ENCODE measurements around the gene ATP6V0D1.
A peak's percentile ranks its signal among the peaks of the same experiment; 100 is the strongest.

The ATP6V0D1 gene

DNA sequence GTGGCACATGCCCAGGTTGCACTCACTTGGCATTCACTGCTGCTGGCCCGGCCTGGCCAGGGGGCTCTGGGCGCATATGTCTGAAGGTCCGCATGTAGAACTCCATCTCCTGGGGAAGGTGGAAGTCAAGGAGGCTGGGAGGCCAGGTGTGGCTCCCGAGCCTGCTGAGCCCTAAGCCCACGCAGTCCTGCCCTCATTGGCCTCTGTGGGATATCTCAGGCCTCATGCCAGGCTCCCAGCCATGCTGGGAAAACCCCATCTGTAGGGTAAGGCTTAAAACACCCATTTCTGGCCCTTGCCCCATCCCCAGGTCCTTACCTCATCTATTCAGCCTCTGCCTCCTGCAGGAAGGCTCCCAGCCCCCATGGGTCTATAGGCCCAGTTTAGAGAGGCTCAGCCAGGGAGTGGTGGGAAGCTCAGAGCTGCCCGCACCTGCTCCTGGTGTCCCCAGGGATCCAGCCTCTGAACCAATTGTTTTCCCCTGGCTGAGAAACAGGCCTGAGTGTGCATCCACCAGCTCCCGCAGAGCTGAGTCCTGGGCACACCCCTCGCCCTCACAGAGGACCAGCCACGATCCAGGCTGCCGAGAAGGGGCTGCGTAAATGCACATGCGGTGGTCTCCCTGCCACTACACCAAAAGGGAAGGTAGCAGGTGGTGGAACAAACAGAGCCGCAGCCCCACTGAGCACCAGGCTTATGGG, 85.3 kb downstream of the ATP6V0D1 start:
- Mint-ChIP-seq H3K4me1 (ENCODE audit: low read depth) (peaks cover 9% of the 10 kb centered on the region), H3K4me3 (no peak overlapping the region), H3K36me3 (ENCODE audit: low read depth) (no peaks in the 10 kb centered on the region), H3K27me3 (peaks cover 28% of the 10 kb centered on the region), H3K9me3 (no peaks in the 10 kb centered on the region), H3K27ac (no peak overlapping the region)

DNA sequence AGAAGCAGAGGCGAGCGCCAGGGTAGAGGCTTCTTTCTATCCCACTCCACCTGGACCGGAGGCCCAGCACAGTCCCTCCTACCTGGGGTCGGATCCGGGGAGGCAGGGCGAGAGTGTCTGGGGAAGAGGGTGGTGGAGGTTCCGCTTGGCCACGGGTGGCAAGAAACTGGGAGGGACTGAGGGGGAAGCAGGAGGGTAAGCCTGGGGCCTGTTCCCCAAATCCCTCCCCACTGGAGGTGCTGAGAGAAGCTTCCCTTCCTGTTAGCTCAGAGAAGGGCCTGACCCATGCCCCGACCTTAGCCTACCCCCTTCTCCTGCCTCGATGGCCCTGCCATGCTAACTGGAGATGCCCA, 85.9 kb downstream of the ATP6V0D1 start:
- Mint-ChIP-seq H3K27me3 (peaks cover 28% of the 10 kb centered on the region), H3K4me1 (ENCODE audit: low read depth) (peaks cover 9% of the 10 kb centered on the region), H3K4me3 (no peak overlapping the region), H3K9me3 (no peaks in the 10 kb centered on the region), H3K27ac (no peak overlapping the region), H3K36me3 (ENCODE audit: low read depth) (no peaks in the 10 kb centered on the region)

DNA sequence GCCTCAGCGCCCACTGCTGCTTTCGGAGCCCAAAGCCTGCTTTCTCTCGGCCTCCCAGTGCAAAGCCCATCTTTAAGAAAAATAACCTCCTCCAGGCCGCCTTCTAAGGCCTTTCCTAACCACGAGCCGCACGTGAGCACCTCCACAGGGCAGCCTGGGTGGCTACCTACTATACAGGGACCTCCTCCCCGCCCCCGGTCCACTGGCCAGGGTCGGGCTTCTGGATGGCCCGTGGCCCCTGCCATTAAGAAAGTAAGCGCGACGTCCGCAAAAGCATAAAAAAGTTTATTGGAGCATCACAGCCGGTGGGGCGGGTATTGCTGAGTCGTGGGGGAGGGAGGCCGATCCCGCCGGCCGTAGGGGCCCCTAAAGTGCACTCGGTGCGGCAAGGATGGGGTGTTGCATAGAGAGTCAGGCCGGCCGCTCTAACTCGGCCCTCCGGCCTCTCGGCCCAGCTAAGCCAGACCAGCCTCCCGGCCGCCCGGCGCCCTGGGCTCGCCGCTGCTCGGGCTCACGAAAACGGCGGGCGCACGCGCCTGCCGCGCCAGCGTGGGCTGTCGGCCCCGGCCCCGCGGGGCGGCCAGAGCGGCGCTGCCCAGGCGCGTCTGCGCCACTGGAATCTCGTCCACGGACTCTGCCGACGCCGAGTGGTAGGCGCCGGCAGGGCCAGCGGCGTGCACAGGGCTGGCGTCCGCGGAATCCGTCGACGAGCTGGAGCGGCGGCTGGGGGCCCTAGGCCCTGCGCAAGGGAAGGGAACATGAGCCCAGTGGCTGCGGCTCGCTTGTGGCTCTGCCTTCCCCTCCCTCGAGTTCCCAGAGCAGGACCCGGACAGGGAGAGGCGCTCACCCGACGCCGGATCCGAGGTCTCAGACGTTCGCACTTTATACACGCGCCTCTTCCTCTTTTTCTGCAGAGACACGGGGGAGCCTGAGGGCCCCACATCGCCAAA, 86.5 kb downstream of the ATP6V0D1 start:
- Mint-ChIP-seq H3K27ac (no peak overlapping the region), H3K4me3 (peak overlapping the region; percentile 36), H3K4me1 (ENCODE audit: low read depth) (peaks cover 9% of the 10 kb centered on the region), H3K36me3 (ENCODE audit: low read depth) (no peaks in the 10 kb centered on the region), H3K9me3 (no peaks in the 10 kb centered on the region), H3K27me3 (peaks cover 28% of the 10 kb centered on the region)

DNA sequence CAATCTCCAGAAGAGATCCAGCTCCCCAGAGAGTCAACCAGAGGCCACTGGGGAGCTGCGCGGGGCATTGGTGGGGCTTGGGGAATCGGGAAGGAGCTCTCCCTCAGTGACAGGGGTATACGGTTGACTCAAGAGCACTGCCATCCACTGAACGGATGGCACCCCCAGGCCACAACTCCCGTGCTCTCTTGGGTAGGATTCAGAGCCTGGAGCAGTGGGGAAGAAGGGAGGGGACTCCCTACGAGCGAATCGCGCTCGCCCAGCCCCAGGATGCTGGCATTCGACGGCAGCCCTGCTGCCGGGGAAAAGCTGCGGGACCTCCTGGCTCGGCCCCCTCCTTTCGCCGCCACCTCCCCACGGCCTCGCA, 87.2 kb downstream of the ATP6V0D1 start:
- H3K4me3 Mint-ChIP-seq: peak overlapping the region; percentile 36
- H3K36me3 Mint-ChIP-seq (ENCODE audit: low read depth): no peaks in the 10 kb centered on the region
- H3K27me3 Mint-ChIP-seq: peaks cover 28% of the 10 kb centered on the region
- peaks cover 9% of the 10 kb centered on the region for H3K4me1 Mint-ChIP-seq (ENCODE audit: low read depth)
- no peak overlapping the region for H3K27ac Mint-ChIP-seq
- no peaks in the 10 kb centered on the region for H3K9me3 Mint-ChIP-seq

DNA sequence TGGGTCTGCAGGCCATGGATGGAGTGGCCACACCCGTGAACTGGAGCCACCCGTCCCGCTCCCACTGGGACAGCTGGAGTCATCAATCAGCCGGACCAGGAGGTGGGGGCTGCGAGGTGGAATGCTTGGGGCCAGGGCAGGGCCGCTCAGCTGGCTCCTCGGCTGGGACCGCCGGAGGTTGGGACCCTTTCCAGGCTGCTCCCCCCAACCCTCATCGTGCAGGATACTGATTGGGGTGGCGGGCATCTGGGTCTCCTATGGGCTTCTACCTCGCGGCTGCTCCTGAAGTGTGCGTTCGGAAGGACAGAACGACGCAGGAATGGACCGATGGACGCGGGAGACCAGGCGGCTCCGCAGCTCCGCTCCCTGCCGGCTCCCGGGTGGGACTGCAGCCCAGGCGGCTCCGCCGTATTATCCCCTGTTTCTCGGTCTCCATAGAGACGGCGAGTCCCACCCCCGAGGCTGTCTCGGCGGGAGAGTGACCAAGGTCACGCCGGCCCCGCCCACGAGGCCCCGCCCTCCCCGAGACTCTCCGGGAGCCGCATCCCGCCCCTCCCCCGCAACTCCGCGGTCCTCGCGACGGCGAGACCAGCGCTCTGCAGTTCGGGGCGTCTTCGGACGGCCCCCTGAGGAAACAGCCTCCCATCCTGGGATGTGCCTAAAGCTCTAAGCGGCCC, 87.7 kb downstream of the ATP6V0D1 start, which contains the start of gene TPPP3:
Gene TPPP3 (minus strand): TSS at position 388 of the 677 bp plus-strand sequence. CDS start 2,387 bp downstream, outside the sequence.
- H3K4me3 Mint-ChIP-seq: peak within 1 kb of the TSS; percentile 36
- no peak within 1 kb of the TSS for H3K27ac Mint-ChIP-seq
- H3K27me3 Mint-ChIP-seq: peaks cover 28% of the 10 kb centered on the region
- no peaks in the 10 kb centered on the region for H3K36me3 Mint-ChIP-seq (ENCODE audit: low read depth)
- H3K9me3 Mint-ChIP-seq: no peaks in the 10 kb centered on the region
- peaks cover 9% of the 10 kb centered on the region for H3K4me1 Mint-ChIP-seq (ENCODE audit: low read depth)

DNA sequence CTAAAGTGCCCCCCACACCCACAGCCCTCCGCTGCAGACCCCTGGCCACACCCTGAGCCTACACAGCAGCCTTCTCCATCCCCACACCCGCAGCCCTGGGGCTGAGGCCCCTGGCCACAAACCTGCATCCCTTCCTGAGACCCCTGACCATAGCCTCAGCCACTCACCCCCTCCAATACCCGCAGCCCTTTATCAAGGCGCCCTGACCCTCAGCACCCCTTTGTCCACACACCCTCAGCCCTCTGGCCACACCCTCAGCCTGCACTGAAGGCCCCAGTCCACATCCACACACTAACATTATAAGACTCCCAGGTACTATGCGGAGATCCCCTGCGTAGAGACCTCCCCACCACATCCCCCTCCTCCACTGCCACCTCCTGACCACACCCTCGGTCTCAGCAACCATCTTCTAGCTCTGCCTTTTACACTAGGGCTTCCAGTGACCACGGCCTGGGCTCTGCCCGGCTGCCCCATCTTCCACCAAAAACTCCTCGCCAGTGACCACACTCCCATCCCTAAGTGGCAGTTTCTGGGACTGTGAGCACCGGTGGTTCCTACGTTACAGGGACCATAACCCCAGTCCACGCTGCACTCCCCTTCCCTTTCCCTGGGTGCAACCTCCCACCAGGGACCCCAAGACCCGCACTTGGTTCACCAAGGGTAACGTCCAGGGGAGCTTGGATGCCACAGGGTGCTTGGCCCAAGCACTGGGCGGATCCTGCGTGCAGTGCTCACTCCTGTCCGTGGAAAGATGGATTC, 88.5 kb downstream of the ATP6V0D1 start:
- Mint-ChIP-seq H3K9me3 (no peaks in the 10 kb centered on the region), H3K4me1 (ENCODE audit: low read depth) (peaks cover 9% of the 10 kb centered on the region), H3K27ac (no peak overlapping the region), H3K27me3 (peaks cover 28% of the 10 kb centered on the region), H3K4me3 (no peak overlapping the region), H3K36me3 (ENCODE audit: low read depth) (no peaks in the 10 kb centered on the region)

DNA sequence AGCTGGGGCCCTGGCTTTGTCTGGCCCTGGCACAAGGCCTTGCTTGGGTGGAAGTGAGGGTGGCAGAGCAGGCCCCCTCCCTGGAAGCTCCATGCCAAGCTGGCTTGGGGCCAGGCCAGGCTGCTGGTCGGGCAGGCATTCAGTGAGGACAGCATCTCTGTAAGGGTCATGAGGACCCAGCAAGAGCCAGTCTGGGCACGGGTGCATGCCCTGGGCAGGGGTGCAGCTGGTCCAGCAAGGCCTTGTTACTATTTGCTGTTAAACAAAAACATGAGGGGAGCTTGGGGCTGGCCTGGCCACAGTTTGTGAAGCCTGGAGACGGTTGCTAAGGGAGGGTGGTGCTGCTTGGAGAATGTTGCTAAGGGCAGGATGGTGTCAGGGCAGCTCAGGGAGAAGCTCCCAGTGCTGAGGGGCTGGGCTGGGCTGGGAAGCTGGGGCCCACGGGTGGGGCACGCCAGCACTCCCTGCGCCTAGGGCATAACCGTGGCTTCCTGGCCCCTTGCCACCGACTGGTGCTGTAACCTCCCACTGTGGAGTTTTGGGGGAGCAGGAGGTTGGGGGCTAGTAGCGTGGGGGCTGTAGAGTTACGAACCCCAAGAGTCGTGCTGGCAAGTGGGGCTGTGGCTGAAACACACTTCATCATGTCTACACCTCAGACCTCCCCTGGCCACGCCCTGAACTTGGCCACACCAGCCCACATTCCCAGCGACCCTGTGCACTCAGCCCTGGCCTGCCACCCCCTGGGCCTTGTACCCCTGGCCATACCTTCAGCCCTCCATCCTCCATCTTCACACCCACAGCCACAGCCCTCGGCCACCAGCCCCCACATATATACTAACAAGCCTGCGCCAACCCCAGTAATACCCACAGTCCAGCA, 89.3 kb downstream of the ATP6V0D1 start:
- H3K27ac Mint-ChIP-seq: no peak overlapping the region
- peaks cover 9% of the 10 kb centered on the region for H3K4me1 Mint-ChIP-seq (ENCODE audit: low read depth)
- no peaks in the 10 kb centered on the region for H3K9me3 Mint-ChIP-seq
- no peak overlapping the region for H3K4me3 Mint-ChIP-seq
- peaks cover 24% of the 10 kb centered on the region for H3K27me3 Mint-ChIP-seq
- no peaks in the 10 kb centered on the region for H3K36me3 Mint-ChIP-seq (ENCODE audit: low read depth)

DNA sequence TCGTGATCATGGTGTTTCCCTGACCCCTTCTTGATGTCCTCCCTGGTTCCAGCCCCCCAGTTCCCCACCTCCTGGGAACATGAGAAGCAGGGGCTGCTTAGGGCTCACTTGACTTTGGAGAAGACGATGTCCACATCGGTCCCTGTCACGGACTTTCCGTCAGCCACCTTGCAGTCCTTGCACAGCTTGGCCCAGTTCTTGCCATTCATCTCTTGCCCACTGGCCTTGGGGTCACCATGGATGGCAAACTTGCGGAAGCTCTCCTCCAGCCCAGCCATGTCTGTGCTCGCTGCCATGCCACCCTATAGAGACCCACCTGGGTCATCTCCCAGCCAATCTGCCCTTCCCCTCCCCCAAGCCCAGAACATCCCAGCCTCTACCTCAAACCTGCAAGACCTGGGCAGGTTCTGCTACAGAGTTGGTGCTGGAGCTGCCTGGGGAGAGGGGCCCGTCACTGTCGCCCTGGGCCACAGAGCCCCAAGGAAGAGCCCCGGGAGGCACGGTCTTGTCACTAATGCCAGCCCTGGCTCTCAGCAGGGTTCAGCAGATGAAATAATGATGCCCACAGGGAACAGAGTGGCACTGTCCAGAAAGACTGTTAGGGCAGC, 90.0 kb downstream of the ATP6V0D1 start:
- peaks cover 24% of the 10 kb centered on the region for H3K27me3 Mint-ChIP-seq
- peaks cover 9% of the 10 kb centered on the region for H3K4me1 Mint-ChIP-seq (ENCODE audit: low read depth)
- H3K27ac Mint-ChIP-seq: no peak overlapping the region
- no peak overlapping the region for H3K4me3 Mint-ChIP-seq
- no peaks in the 10 kb centered on the region for H3K36me3 Mint-ChIP-seq (ENCODE audit: low read depth)
- H3K9me3 Mint-ChIP-seq: no peaks in the 10 kb centered on the region

DNA sequence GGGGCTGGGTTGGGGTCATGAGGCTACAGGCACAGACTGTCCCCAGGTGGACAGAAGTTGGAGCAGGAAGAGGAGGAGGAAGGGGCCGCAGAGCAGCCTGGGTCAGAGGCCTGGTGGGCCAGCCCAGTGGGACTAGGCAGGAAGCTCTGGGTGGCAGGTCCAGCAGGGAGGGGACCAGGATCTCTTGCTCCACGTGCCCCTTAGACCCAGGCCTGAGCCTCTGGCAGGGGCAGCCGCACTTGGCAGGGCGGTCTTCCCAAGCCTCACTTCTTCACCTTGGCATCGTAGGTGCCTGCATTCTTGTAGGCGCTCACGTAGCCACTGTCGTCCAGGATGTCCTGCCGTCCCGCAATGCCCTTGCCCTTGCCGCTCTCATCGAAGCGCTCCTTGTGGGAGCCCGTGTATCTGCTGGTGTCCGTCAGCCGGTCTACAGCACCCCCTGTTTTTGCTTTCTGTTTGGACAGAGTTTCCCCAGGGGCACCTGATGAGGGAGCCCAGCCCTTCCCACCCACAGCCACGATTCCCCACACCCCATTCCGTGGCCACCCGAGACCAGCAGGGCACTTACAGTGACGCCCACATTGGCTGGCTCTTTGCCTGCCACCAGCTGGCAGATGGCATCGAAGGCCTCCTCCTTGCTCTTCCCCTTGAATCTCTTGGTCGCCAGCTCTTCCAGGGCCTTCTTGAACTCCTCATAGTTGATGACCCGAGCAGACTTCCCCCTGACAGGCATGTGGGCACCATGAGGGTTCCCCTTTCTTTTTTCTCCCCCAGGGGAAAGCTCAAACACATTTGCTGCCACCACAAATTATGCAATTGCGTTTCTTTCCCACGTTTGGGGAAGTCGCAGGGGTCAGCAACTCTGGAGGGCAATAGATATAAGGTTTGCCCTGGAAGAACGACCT, 90.8 kb downstream of the ATP6V0D1 start:
- H3K27me3 Mint-ChIP-seq: peaks cover 16% of the 10 kb centered on the region
- no peaks in the 10 kb centered on the region for H3K9me3 Mint-ChIP-seq
- no peak overlapping the region for H3K4me3 Mint-ChIP-seq
- no peak overlapping the region for H3K27ac Mint-ChIP-seq
- H3K36me3 Mint-ChIP-seq (ENCODE audit: low read depth): no peaks in the 10 kb centered on the region
- H3K4me1 Mint-ChIP-seq (ENCODE audit: low read depth): peaks cover 13% of the 10 kb centered on the region

DNA sequence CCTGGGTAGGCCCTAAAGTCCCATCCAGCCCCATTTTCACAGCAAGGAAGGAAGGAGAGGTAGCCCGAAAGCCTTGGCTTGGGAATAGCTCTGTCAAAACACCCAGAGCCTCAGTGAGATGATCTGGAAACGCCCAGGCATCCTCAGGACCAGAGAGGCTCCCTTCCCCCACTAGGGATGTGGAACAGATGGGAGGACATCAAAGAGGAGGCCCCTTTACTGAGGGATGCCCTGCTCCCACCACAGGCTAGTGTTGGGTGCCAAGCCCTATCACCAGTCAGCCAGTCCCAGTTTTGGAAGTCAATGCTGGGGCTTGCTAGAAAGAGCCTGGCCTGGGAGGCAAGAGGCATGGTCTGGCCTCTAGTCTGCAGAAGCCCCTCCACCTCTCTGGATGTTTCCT, 92.4 kb downstream of the ATP6V0D1 start:
- no peaks in the 10 kb centered on the region for H3K9me3 Mint-ChIP-seq
- H3K36me3 Mint-ChIP-seq (ENCODE audit: low read depth): no peaks in the 10 kb centered on the region
- no peak overlapping the region for H3K4me3 Mint-ChIP-seq
- peaks cover 8% of the 10 kb centered on the region for H3K27me3 Mint-ChIP-seq
- H3K4me1 Mint-ChIP-seq (ENCODE audit: low read depth): peaks cover 14% of the 10 kb centered on the region
- no peak overlapping the region for H3K27ac Mint-ChIP-seq

DNA sequence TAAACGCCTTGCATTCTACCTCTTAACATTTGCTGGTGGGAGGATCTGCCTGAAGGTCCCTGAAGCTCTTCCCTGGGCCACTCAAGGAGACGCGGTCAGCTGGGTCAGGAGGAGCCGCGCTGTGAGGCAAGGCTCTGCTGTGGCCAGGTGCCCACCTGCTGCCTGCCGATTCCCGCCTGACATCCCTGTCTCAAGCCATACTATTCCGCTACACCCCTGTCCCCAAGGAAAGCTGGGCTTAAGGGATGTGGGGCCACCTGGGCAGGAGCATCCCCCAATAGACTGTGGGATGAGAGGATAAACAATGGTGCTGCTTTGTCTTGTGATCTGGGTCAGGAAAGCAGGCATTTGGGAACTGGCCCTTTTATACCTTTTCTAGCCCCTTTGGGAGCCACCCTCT, 92.8 kb downstream of the ATP6V0D1 start:
- H3K9me3 Mint-ChIP-seq: no peaks in the 10 kb centered on the region
- H3K27me3 Mint-ChIP-seq: peaks cover 8% of the 10 kb centered on the region
- no peaks in the 10 kb centered on the region for H3K36me3 Mint-ChIP-seq (ENCODE audit: low read depth)
- H3K4me1 Mint-ChIP-seq (ENCODE audit: low read depth): peaks cover 14% of the 10 kb centered on the region
- no peak overlapping the region for H3K4me3 Mint-ChIP-seq
- no peak overlapping the region for H3K27ac Mint-ChIP-seq

Measured in stimulated activated naive CD8-positive, alpha-beta T cell treated with anti-CD3 and anti-CD28 coated beads, Interleukin-15, Interleukin-2, amounts not matched to agents 100 ng/mL and 50 ng/mL, for 24 hours (primary cell).